GM23338 (cell line): ENCODE data around the gene VMP1. TPM values are rescaled to one million over a fixed set of nuclear protein-coding genes. Genes with fewer than 3 reads are reported as not detected.
"Not testable (repeated sequence)": the region's sequence is repeated elsewhere in the genome, so short reads cannot be mapped to it uniquely, and the experiment has no call there.

Experiments
- ATAC-seq: fragments of 200-7000 bp; cut with Tn5 transposase; 3 replicates; pipeline ENCODE4 v1.9.1; 2020
- DNase-seq: peaks from one replicate; pipeline ENCODE4 v3.0.0-alpha.2; 2015; ENCODE audit warnings: low spot score
- H2AFZ ChIP-seq: fragments of 200-600 bp; sonication (generic); 2 replicates; pipeline ENCODE4 v1.8.0; 2016; ENCODE audit warnings: antibody characterized with exemption, mild to moderate bottlenecking, moderate library complexity
- H3F3A ChIP-seq: fragments of 200-600 bp; sonication (generic); replicated peaks from 2 replicates; pipeline ENCODE4 v1.8.0; 2017; ENCODE audit warnings: antibody characterized with exemption, mixed run types, low read depth
- H3K27ac ChIP-seq: fragments of 200-600 bp; sonication (generic); 2 replicates; pipeline ENCODE4 v1.6.1; 2016; ENCODE audit warnings: low read depth
- H3K27me3 ChIP-seq: fragments of 200-600 bp; sonication (generic); 2 replicates; pipeline ENCODE4 v1.8.0; 2016; ENCODE audit warnings: mild to moderate bottlenecking, mixed run types, moderate library complexity; ENCODE audit not compliant: insufficient read depth
- H3K36me3 ChIP-seq: fragments of 200-600 bp; sonication (generic); 2 replicates; pipeline ENCODE4 v1.8.0; 2016; ENCODE audit warnings: mild to moderate bottlenecking; ENCODE audit not compliant: insufficient read depth
- H3K4me1 ChIP-seq: fragments of 200-600 bp; sonication (generic); 2 replicates; pipeline ENCODE4 v1.8.0; 2016; ENCODE audit warnings: mild to moderate bottlenecking, moderate library complexity; ENCODE audit not compliant: insufficient read depth
- H3K4me2 ChIP-seq: fragments of 200-600 bp; sonication (generic); 2 replicates; pipeline ENCODE4 v1.7.1; 2017; ENCODE audit warnings: mixed run types
- H3K4me3 ChIP-seq: fragments of 200-600 bp; sonication (generic); 2 replicates; pipeline ENCODE4 v1.6.1; 2016; ENCODE audit warnings: mixed run types
- H3K79me2 ChIP-seq: fragments of 200-600 bp; sonication (generic); replicated peaks from 2 replicates; pipeline ENCODE4 v1.8.0; 2017; ENCODE audit warnings: mild to moderate bottlenecking; ENCODE audit not compliant: insufficient read depth
- H3K9me2 ChIP-seq: fragments of 200-600 bp; sonication (generic); 2 replicates; pipeline ENCODE4 v1.8.0; 2017; ENCODE audit not compliant: insufficient read depth
- H4K20me1 ChIP-seq: fragments of 200-600 bp; sonication (generic); replicated peaks from 2 replicates; pipeline ENCODE4 v1.8.0; 2017; ENCODE audit warnings: mild to moderate bottlenecking; ENCODE audit not compliant: insufficient read depth
- H3K27ac Mint-ChIP-seq: 2 replicates; pipeline ENCODE4 v1.8.0; 2020; ENCODE audit warnings: inconsistent platforms, mild to moderate bottlenecking, moderate library complexity, mixed read lengths
- H3K27me3 Mint-ChIP-seq: 3 replicates; pipeline ENCODE4 v1.8.0; 2022; ENCODE audit warnings: low read depth, mild to moderate bottlenecking, moderate library complexity, mixed read lengths, inconsistent platforms; ENCODE audit not compliant: insufficient read depth, poor library complexity
- H3K36me3 Mint-ChIP-seq: 3 replicates; pipeline ENCODE4 v1.8.0; 2021; ENCODE audit warnings: low read depth, mild to moderate bottlenecking, inconsistent platforms, moderate library complexity, mixed read lengths
- H3K4me1 Mint-ChIP-seq: 3 replicates; pipeline ENCODE4 v1.8.0; 2020; ENCODE audit warnings: mild to moderate bottlenecking, inconsistent platforms, mixed read lengths
- H3K4me3 Mint-ChIP-seq: 3 replicates; pipeline ENCODE4 v1.8.0; 2021; ENCODE audit warnings: moderate library complexity, mild to moderate bottlenecking, inconsistent platforms, mixed read lengths
- H3K9me3 Mint-ChIP-seq: 3 replicates; pipeline ENCODE4 v1.8.0; 2020; ENCODE audit warnings: moderate library complexity, mild to moderate bottlenecking, inconsistent platforms, mixed read lengths
- POLR2AphosphoS5 ChIP-seq: IDR thresholded peaks from 2 replicates; pipeline ENCODE4 v1.6.1; 2016; ENCODE audit warnings: antibody characterized with exemption, low read depth
- STAT1 ChIP-seq: IDR thresholded peaks from one replicate; pipeline ENCODE4 v1.6.1; 2016; ENCODE audit warnings: antibody characterized with exemption; ENCODE audit not compliant: unreplicated experiment
- ZNF114 ChIP-seq: fragments of 250-450 bp; sonication (Bioruptor Pico); IDR thresholded peaks from 2 replicates; pipeline ENCODE4 v1.5.0; 2020; ENCODE audit warnings: mild to moderate bottlenecking, moderate library complexity
- ZNF331 ChIP-seq: fragments of 250-450 bp; sonication (Bioruptor Pico); IDR thresholded peaks from 2 replicates; pipeline ENCODE4 v1.5.0; 2020; ENCODE audit warnings: low read depth, mild to moderate bottlenecking, moderate library complexity
- polyA plus RNA-seq: library from polyadenylated mRNA; unstranded; fragments of >200 nt; fragmentation: Nextera tagmentation; extraction: Ambion mirVana; gene quantifications from 2 replicates; pipeline ENCODE4 v1.2.1, GENCODE V29; 2016
- total RNA-seq: library from RNA; depleted of rRNA; stranded (reverse); fragments of >200 nt; shearing (Covaris generic); gene quantifications from 2 replicates; pipeline ENCODE4 v1.2.3, GENCODE V29; 2014
- TF ChIP-seq, protein P1 (sequence below): fragments of 250-450 bp; sonication (Bioruptor Pico); IDR thresholded peaks from 2 replicates; pipeline ENCODE4 v1.5.0; 2020; ENCODE audit warnings: mild to moderate bottlenecking, moderate library complexity

VMP1 gene
- total and polyA plus RNA-seq, 2 experiments from 2014 or later, result 70.1 to 112 TPM

DNA sequence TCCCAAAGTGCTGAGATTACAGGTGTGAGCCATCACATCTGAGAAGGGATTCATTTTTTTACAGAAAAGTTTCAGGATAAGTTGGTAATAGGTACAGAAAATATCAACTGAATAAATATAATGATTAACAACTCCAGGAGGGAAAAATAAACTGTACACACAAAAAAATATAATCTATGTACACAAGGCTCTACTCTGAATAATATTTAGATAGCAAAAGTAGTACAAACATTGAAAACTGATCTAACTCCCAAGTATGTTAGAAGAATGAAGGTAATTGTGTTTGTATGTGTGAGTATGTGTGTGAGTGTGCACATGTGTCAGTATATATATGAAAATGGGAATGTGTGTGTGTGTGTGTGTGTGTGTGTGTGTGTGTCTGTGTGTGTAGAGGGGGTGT, 164.9 kb downstream of the VMP1 start:
- Mint-ChIP-seq H3K4me3 (no peak overlapping the region), H3K27ac (no peak overlapping the region), H3K4me1 (no peaks in the 10 kb centered on the region; the same call in 2 of the 3 replicates), H3K9me3 (no peaks in the 10 kb centered on the region), H3K36me3 (peaks cover 22% of the 10 kb centered on the region; the same call in 2 of the 3 replicates), H3K27me3 (peaks cover 3% of the 10 kb centered on the region)
- no peak for DNase-seq
- Histone ChIP-seq H3K9me2 (no peaks in the 10 kb centered on the region), H3K27ac (0 out of 2 replicates have a peak overlapping the region, but pooled peaks have one; percentile 50), H3K4me2 (no peak overlapping the region), H3K79me2 (no peaks in the 10 kb centered on the region), H4K20me1 (no peaks in the 10 kb centered on the region), H2AFZ (no peak overlapping the region), H3K27me3 (no peaks in the 10 kb centered on the region), H3K4me1 (no peaks in the 10 kb centered on the region), H3F3A (no peaks in the 10 kb centered on the region), H3K4me3 (no peak overlapping the region), H3K36me3 (peaks cover 9% of the 10 kb centered on the region)
- TF ChIP-seq STAT1, result no peak
- TF ChIP-seq ZNF114 (CRISPR knock-in tag), result no peak
- TF ChIP-seq, protein P1, sequence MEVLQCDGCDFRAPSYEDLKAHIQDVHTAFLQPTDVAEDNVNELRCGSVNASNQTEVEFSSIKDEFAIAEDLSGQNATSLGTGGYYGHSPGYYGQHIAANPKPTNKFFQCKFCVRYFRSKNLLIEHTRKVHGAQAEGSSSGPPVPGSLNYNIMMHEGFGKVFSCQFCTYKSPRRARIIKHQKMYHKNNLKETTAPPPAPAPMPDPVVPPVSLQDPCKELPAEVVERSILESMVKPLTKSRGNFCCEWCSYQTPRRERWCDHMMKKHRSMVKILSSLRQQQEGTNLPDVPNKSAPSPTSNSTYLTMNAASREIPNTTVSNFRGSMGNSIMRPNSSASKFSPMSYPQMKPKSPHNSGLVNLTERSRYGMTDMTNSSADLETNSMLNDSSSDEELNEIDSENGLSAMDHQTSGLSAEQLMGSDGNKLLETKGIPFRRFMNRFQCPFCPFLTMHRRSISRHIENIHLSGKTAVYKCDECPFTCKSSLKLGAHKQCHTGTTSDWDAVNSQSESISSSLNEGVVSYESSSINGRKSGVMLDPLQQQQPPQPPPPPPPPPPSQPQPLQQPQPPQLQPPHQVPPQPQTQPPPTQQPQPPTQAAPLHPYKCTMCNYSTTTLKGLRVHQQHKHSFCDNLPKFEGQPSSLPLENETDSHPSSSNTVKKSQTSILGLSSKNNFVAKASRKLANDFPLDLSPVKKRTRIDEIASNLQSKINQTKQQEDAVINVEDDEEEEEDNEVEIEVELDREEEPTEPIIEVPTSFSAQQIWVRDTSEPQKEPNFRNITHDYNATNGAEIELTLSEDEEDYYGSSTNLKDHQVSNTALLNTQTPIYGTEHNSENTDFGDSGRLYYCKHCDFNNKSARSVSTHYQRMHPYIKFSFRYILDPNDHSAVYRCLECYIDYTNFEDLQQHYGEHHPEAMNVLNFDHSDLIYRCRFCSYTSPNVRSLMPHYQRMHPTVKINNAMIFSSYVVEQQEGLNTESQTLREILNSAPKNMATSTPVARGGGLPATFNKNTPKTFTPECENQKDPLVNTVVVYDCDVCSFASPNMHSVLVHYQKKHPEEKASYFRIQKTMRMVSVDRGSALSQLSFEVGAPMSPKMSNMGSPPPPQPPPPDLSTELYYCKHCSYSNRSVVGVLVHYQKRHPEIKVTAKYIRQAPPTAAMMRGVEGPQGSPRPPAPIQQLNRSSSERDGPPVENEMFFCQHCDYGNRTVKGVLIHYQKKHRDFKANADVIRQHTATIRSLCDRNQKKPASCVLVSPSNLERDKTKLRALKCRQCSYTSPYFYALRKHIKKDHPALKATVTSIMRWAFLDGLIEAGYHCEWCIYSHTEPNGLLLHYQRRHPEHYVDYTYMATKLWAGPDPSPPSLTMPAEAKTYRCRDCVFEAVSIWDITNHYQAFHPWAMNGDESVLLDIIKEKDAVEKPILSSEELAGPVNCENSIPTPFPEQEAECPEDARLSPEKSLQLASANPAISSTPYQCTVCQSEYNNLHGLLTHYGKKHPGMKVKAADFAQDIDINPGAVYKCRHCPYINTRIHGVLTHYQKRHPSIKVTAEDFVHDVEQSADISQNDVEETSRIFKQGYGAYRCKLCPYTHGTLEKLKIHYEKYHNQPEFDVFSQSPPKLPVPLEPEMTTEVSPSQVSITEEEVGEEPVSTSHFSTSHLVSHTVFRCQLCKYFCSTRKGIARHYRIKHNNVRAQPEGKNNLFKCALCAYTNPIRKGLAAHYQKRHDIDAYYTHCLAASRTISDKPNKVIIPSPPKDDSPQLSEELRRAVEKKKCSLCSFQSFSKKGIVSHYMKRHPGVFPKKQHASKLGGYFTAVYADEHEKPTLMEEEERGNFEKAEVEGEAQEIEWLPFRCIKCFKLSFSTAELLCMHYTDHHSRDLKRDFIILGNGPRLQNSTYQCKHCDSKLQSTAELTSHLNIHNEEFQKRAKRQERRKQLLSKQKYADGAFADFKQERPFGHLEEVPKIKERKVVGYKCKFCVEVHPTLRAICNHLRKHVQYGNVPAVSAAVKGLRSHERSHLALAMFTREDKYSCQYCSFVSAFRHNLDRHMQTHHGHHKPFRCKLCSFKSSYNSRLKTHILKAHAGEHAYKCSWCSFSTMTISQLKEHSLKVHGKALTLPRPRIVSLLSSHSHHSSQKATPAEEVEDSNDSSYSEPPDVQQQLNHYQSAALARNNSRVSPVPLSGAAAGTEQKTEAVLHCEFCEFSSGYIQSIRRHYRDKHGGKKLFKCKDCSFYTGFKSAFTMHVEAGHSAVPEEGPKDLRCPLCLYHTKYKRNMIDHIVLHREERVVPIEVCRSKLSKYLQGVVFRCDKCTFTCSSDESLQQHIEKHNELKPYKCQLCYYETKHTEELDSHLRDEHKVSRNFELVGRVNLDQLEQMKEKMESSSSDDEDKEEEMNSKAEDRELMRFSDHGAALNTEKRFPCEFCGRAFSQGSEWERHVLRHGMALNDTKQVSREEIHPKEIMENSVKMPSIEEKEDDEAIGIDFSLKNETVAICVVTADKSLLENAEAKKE, result no peak
- TF ChIP-seq ZNF331 (CRISPR knock-in tag), result no peak
- no peak for TF ChIP-seq POLR2AphosphoS5
- no peak for ATAC-seq

DNA sequence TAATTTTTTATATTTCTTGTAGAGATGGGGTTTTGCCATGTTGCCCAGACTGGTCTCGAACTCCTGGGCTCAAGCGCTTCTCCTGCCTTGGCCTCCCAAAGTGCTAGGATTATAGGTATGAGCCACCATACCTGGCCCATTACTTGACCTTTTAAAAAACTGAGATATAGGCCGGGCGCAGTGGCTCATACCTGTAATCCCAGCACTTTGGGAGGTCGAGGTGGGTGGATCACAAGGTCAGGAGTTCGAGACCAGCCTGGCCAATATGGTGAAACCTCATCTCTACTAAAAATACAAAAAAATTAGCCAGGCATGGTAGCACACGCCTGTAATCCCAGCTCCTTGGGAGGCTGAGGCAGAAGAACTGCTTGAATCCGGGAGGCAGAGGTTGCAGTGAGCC, 166.0 kb downstream of the VMP1 start:
- DNase-seq, H3K27ac Mint-ChIP-seq, ATAC-seq, H3K79me2 ChIP-seq, H3K4me3 ChIP-seq, H3K4me1 Mint-ChIP-seq, H4K20me1 ChIP-seq, H3K4me1 ChIP-seq, H3K9me3 Mint-ChIP-seq, H3K4me3 Mint-ChIP-seq, H3K36me3 ChIP-seq, H2AFZ ChIP-seq, H3K27ac ChIP-seq, H3K9me2 ChIP-seq, H3K27me3 ChIP-seq, H3K4me2 ChIP-seq, H3F3A ChIP-seq, H3K27me3 Mint-ChIP-seq: not testable (repeated sequence)
- H3K36me3 Mint-ChIP-seq, result peaks cover 25% of the 10 kb centered on the region; the same call in 2 of the 3 replicates
